CD4-positive, alpha-beta T cell treated with Interleukin-15 for 1 hour (primary cell): ENCODE data around the gene STK26.
"Not testable (repeated sequence)": the region's sequence is repeated elsewhere in the genome, so short reads cannot be mapped to it uniquely, and the experiment has no call there.

Source experiments
- DNase-seq: peaks from one replicate; pipeline ENCODE4 v3.0.0-alpha.2; 2020

STK26 gene

DNA sequence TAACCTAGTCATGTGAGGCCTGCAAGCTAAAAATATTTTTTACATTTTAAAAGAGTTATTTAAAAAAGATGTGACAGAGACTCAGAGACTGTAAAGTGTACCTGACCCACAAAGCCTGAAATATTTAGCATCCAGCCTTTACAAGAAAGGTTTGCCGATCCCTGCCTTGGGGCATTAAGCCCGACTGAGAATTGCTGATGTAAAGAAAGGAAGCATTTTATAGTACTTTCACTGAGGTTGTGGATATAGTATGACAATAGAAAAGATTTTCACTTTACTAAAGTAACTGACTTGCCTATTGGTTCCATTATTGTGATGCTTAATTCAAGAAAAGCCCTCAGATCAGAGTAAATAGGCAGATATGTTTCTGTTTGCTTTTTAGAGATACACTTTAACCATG is 17.0 kb downstream of the STK26 start:
- DNase-seq = no peak

GRCh38 chrX:132041015-132041414 is 17.9 kb downstream of the STK26 start:
- DNase-seq = no peak

DNA sequence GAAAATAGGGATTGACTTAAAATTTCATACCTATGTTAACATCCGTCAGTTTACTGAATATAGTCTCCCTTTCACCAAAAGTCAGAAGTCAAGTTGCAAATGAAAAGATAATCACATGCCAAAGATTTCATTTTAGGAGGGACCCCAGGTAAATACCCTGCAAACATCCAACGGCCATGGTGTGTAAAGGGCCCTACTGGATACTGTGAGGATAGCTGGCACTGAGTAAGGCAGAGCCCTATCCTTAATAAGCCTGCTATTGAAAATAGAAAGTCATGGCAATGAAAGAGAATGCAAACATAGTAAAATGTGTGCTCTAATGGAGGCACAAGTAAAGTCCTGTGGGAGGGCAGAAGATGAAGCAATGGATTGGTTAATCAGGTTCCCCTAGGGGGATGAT is 20.9 kb downstream of the STK26 start:
- DNase-seq = no peak

DNA sequence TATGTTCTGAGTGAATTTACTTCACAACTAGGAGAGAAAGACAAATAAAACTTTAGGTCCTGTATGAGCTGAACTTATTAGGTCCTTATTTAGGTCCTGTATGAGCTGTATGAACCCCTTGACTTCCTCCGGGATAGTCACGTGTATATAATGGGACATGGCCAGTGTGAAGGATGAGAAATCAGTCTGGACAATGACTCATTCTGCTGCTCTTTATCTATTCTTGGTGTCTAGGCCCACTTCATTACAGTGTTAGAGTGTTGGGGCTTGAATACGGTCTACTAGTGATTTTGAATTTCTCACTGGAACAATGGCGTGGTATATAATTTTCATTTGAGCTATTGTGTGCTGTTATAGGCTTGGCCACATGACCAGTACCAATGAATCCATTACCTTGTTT is 21.9 kb downstream of the STK26 start:
- DNase-seq = no peak

- no peak for DNase-seq
These were observed 22.4 kb downstream of the STK26 start for GRCh38 chrX:132045456-132045855.

- no peak for DNase-seq
These were observed 23.4 kb downstream of the STK26 start for GRCh38 chrX:132046533-132046932.

GRCh38 chrX:132051778-132052177 is 28.7 kb downstream of the STK26 start:
- not testable (repeated sequence) for DNase-seq

- no peak for DNase-seq
These were observed 34.9 kb downstream of the STK26 start for GRCh38 chrX:132058050-132058449.

- DNase-seq = no peak
These were observed 35.9 kb downstream of the STK26 start for GRCh38 chrX:132058975-132059374.

DNA sequence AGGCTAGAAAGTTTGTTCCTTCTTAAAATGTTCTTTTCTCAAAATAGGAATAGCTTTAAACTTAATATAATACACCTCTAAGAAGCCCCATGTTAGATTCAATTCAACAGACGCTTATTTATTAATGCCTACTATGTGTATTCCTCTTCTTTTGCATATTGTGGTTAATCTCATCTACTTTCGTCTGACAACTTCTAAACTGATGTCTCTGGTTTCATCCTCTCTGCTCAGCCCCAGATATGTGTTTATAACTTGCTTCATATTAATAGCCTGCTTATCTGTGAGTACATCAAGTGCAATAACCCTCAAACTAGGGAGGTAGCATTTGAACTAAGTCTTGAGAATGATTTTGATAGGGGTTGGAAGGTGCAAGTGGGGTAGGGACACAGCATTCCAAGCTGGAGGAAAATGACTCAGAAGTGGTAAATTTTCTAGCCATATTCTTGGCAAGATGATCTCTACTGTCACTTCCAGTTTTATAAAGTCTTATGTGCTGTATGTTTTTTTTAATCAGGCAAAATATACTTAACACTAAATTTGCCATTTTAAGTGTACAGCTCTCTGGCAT is 37.0 kb downstream of the STK26 start:
- no peak for DNase-seq

GRCh38 chrX:132063334-132063733 is 40.2 kb downstream of the STK26 start:
- DNase-seq = no peak

- no peak for DNase-seq
These were observed 40.8 kb downstream of the STK26 start for GRCh38 chrX:132063862-132064261.

DNA sequence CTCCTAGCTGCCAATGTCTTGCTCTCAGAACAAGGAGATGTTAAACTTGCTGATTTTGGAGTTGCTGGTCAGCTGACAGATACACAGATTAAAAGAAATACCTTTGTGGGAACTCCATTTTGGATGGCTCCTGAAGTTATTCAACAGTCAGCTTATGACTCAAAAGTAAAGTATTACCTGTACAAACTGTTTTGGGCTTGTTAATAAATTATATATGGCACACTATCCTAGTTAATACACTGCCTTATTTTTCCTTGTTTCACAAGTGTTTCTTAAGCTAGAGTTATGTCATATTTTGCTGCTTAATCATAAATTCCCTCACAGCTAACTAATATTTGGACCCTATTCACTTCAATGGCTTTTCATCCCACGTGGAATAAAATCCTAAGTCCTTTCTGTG is 45.3 kb downstream of the STK26 start:
- DNase-seq = no peak

- DNase-seq = no peak
These were observed 48.2 kb downstream of the STK26 start for GRCh38 chrX:132071254-132071653.

GRCh38 chrX:132077414-132077813 is 54.3 kb downstream of the STK26 start:
- no peak for DNase-seq

DNA sequence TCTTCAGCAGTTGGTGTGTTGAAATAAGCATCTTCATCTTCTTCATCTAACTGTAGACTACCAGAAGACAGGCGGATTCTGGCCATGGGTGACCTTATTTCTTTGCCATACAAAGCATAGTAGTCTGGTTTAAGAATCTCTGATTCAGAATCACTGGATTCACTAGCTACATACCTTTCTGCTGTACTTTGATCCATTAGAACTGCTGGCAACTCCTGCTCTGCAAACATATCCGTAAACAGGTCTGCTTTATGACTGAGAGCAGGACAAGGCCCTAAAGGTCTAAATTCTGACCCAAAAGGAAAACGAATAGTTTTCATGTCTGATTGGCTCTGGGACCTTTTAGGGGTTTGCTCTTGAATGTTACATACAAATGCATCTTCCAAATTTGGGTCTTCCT is 54.8 kb downstream of the STK26 start:
- no peak for DNase-seq

DNA sequence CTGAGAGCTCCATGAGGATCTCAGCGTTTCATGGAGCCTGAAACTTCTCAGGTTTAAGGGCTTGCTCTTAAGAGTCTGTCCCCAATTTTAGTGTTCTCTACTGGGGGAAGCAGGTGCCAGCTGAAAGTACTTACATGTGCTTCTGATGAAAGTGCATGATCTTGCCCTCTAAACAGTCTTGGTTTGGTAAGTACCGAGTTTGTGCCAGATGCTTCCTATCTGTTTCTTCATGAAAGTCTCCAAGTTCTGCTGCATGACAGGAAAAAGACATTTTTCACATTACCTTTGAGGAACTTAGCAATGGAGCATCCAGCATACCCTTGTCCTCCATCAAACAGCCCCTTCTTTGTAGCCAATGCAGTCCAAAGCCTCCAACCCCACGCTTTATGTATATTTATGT is 62.7 kb downstream of the STK26 start:
- DNase-seq = no peak

DNA sequence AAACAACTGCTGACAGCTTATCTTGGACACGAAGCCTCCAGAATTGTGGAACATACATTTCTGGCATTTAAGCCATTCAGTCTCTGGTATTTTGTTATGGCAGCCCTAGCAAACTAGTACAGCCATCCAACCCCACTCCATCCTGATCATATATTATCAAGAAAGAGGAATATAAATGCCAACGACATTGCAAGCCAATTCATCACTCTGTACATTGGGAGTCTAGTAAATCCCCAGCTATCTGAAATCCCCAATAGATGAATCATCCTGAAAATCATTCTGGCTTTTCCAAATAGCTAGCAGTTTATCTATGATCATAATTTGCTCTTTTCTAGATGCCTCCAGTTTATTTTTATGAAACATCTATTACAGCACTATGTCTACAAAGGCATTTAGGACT is 63.6 kb downstream of the STK26 start:
- DNase-seq = no peak

DNA sequence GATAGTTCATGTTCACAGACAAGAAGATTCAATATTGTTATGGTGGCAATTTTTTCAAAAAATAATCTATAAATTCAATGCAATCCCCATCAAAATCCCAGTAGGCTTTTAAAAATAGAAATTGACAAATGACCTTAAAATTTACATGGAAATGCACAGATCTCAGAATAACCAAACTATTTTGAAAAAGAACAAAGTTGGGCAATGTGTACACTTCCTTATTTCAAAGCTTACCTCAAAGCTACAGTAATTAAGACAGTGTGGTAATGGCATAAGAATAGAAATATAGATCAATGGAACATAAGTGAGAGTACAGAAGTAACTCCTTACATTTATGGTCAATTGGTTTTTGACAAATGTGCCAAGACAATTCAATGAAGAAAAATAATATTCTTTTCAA is 65.8 kb downstream of the STK26 start:
- DNase-seq = no peak

- no peak for DNase-seq
These were observed 67.5 kb downstream of the STK26 start for GRCh38 chrX:132090403-132091159.

GRCh38 chrX:132092439-132093065 is 69.5 kb downstream of the STK26 start:
- DNase-seq = peak; percentile 32

- no peak for DNase-seq
These were observed 70.2 kb downstream of the STK26 start for GRCh38 chrX:132093239-132093860.

DNA sequence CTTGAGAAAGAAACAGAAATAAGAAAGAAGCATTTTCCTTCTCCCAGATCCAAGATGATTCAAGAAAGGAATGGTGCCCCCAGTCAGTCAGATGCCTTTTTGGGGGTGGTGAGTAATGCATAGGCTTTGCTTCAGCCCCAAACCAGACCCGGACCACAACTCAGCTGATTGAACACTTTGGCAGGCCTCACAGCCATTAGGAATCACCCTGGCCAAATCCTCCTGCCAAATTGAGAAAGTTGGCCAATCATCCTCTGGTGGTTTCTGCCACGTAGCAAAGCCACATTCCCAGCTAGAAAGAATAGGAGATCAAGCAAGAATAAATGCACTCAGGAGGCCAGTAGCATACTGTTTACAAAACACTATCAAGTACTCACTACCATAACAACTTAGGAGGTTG is 71.1 kb downstream of the STK26 start:
- no peak for DNase-seq

DNA sequence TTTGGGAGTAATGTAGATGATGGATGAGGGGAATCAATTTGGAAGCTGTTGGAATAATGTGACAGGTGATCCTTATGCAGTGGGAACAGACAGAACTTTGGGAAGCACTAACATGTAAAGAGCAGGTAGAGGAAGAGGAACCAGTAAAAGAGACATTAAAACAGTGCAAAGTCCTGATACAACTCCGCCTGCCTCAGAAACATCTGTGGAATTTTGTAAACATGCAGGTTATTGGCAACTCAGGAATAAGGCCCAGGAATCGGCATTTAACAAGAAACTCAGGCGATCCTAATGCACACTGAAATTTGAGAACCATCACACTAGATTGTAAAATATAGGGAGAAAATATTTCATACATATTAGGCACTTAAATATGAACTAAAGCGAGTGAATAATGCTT is 75.6 kb downstream of the STK26 start:
- not testable (repeated sequence) for DNase-seq
